Upper lobe of left lung (tissue), 6 donors: Measurements from ENCODE around the gene CCDC110. TPM values are rescaled to one million over a fixed set of nuclear protein-coding genes. Genes with fewer than 3 reads are reported as not detected.

Source experiments
- ATAC-seq, 2 donors: fragments of 200-7000 bp; cut with Tn5 transposase; one replicate each; pipeline ENCODE4 v1.9.1; 2022; ENCODE audit warnings: mild to moderate bottlenecking in 2 of 2, moderate library complexity in 2 of 2; ENCODE audit not compliant: low FRiP score in 2 of 2
- DNase-seq, 2 donors: peaks; one replicate each; pipeline ENCODE4 v3.0.0-alpha.2; 2019 to 2020
- H3K27ac ChIP-seq, 4 donors: fragments of 200-600 bp; sonication (generic); one replicate each; pipeline ENCODE4 v1.5.1; 2016 to 2019
- H3K27me3 ChIP-seq, 4 donors: fragments of 200-600 bp; sonication (generic); one replicate each; pipeline ENCODE4 v1.5.1; 2017 to 2019
- H3K36me3 ChIP-seq, 4 donors: fragments of 200-600 bp; sonication (generic); one replicate each; pipeline ENCODE4 v1.5.1; 2016 to 2019
- H3K4me1 ChIP-seq, 4 donors: fragments of 200-600 bp; sonication (generic); one replicate each; pipeline ENCODE4 v1.5.1; 2018 to 2019
- H3K4me3 ChIP-seq, 4 donors: fragments of 200-600 bp; sonication (generic); one replicate each; pipeline ENCODE4 v1.5.1; 2017 to 2019; ENCODE audit warnings: mild to moderate bottlenecking in 2 of 4, moderate library complexity in 1 of 4
- H3K9me3 ChIP-seq, 4 donors: fragments of 200-600 bp; sonication (generic); one replicate each; pipeline ENCODE4 v1.5.1; 2018 to 2019
- EP300 ChIP-seq, 4 donors: sonication (generic); formaldehyde crosslinking; IDR thresholded peaks; one replicate each; pipeline ENCODE4 v1.5.1; 2017; ENCODE audit warnings: antibody characterized with exemption in 4 of 4, control low read depth in 2 of 4
- POLR2A ChIP-seq, 4 donors: fragments of 450-650 bp; IDR thresholded peaks; one replicate each; pipeline ENCODE4 v1.5.1; 2016 to 2017; ENCODE audit warnings: antibody characterized with exemption in 4 of 4, mild to moderate bottlenecking in 2 of 4
- POLR2AphosphoS5 ChIP-seq, 2 donors: sonication (generic); formaldehyde crosslinking; IDR thresholded peaks; one replicate each; pipeline ENCODE4 v1.5.1; 2017; ENCODE audit warnings: antibody characterized with exemption in 2 of 2
- WGBS, 2 donors: methylation state at CpG; one replicate each; pipeline ENCODE4 v1.1.5; 2017 to 2018; 5-methylcytosine and 5-hydroxymethylcytosine counted together
- total RNA-seq, 6 donors: library from RNA; depleted of rRNA in 4 of 6; stranded (reverse); fragments of >200 nt in 4 of 6; gene quantifications; one replicate each; pipeline versions ENCODE4 v1.1.0 to v1.2.1, GENCODE V29; 2016 to 2021
- TF ChIP-seq, protein P1 (sequence below), 6 experiments: fragments of 450-650 bp in 4 of 6; fragments of 200-600 bp in 2 of 6; sonication (generic) in 2 of 6; IDR thresholded peaks; one replicate each; pipeline ENCODE4 v1.5.1; 2016 to 2019; ENCODE audit warnings: antibody characterized with exemption in 6 of 6
- donor health status: DM: no; HTN: no; CAD: no; lungs with moderate emphysema.
- donor health status: DM: no; HTN: yes; CAD: no; lungs with severe emphysema.

The CCDC110 gene
- total RNA-seq, 6 donors from 2014 or later: 0.15 to 0.79 (median 0.48) TPM; not detected in 2

DNA sequence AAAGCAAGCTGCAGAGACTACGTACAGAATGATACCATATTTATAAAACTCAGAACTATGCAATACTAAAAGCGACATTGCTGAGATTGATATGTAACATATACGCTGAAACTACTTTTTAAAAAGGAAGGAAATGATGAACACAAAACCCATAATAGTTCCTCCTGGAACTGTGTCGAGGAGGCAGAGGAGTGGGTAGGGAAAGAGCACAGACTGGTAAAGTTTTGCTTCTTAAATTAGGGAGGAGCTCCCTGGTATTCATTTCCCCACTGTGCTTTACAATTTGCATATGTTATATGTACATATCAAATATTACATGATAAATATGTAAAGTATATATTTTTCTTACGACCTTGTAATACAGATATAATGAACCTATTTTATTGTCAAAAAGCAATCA, 59.7 kb downstream of the CCDC110 start:
- Histone ChIP-seq H3K4me1 (no peaks in the 10 kb centered on the region), H3K9me3 (no peaks in the 10 kb centered on the region), H3K36me3 (peaks cover 0 to 71% (median 17%) of the 10 kb centered on the region in 4 donors), H3K4me3 (no peak overlapping the region), H3K27me3 (no peaks in the 10 kb centered on the region), H3K27ac (no peak overlapping the region)
- WGBS, 2 donors: 71% methylated on average over 5 of the region's 5 CpGs
- TF ChIP-seq POLR2AphosphoS5 (IDR thresholded peaks at IDR 0.05) (no peak), EP300 (IDR thresholded peaks at IDR 0.05) (no peak), POLR2A (IDR thresholded peaks at IDR 0.05) (no peak)
- TF ChIP-seq, protein P1, sequence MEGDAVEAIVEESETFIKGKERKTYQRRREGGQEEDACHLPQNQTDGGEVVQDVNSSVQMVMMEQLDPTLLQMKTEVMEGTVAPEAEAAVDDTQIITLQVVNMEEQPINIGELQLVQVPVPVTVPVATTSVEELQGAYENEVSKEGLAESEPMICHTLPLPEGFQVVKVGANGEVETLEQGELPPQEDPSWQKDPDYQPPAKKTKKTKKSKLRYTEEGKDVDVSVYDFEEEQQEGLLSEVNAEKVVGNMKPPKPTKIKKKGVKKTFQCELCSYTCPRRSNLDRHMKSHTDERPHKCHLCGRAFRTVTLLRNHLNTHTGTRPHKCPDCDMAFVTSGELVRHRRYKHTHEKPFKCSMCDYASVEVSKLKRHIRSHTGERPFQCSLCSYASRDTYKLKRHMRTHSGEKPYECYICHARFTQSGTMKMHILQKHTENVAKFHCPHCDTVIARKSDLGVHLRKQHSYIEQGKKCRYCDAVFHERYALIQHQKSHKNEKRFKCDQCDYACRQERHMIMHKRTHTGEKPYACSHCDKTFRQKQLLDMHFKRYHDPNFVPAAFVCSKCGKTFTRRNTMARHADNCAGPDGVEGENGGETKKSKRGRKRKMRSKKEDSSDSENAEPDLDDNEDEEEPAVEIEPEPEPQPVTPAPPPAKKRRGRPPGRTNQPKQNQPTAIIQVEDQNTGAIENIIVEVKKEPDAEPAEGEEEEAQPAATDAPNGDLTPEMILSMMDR (IDR thresholded peaks at IDR 0.05): no peak
- DNase-seq: no peak
- ATAC-seq: peak in 1 of 2 donors; percentile 61

DNA sequence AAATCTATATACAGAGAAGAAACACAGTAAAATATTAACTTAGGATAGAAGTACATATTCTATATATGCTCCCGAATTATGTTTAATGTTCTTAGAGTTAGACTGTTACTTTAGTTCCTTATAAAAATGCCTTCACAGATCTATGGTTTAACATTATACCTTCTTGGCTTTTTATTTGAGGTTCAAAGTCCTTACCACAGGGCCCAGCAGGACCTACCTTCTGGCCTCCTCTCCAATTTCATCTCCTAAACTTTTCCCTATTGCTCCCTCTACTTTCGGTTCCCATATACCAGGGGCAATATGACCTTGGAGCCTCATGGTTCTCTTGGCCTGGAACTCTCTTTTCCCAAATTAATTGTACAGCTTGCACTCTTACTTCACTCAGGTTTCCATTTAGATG, 63.1 kb downstream of the CCDC110 start:
- no peak for ATAC-seq
- DNase-seq: no peak
- Histone ChIP-seq H3K4me1 (no peaks in the 10 kb centered on the region), H3K27me3 (no peaks in the 10 kb centered on the region), H3K27ac (no peak overlapping the region), H3K9me3 (no peaks in the 10 kb centered on the region), H3K4me3 (no peak overlapping the region), H3K36me3 (peaks cover 0 to 66% (median 27%) of the 10 kb centered on the region in 4 donors)
- 96 to 100% methylated on average over 2 of the region's 2 CpGs for WGBS, 2 donors
- TF ChIP-seq, protein P1 (IDR thresholded peaks at IDR 0.05): no peak
- no peak for TF ChIP-seq POLR2AphosphoS5 (IDR thresholded peaks at IDR 0.05)
- TF ChIP-seq EP300 (IDR thresholded peaks at IDR 0.05): no peak
- TF ChIP-seq POLR2A (IDR thresholded peaks at IDR 0.05): no peak

DNA sequence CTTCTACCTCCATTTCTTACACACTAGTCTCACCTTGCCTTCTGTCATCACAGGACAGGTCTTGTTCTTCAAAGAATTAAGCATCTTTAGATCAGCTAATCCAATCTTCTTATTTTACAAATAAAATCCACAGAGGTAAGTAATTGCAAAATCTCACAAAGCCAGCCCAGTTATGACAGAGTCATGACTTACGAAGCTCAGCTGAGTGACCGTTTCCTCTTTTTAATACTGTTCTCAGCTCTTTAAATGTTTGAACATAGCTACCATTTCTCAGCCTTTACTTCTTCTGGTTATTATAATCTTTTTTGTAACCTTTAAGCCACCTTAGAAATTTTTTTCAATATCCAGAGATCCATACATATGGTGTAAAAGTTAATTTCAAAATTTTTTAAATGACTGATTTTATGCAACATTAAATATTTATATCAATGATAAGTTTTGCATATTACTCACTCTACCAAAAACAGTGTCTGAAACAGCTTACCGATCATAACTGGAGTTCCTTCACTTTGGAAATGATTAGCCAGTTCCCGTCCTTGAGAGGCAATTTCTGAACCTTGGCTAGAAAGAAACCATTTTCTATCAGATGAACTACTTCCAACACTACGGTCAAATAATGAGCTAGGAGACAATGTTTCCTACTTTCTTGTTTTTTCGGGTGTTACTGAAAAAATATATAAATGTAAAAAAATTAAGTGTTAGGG, 66.1 kb downstream of the CCDC110 start:
- H3K27ac ChIP-seq: no peak overlapping the region
- peaks cover 0 to 79% (median 23%) of the 10 kb centered on the region in 4 donors for H3K36me3 ChIP-seq
- no peaks in the 10 kb centered on the region for H3K9me3 ChIP-seq
- no peak for ATAC-seq
- no peak overlapping the region for H3K4me3 ChIP-seq
- 79 to 86% methylated on average over 6 of the region's 6 CpGs for WGBS, 2 donors
- TF ChIP-seq, protein P1 (IDR thresholded peaks at IDR 0.05): no peak
- TF ChIP-seq EP300 (IDR thresholded peaks at IDR 0.05) (no peak), POLR2AphosphoS5 (IDR thresholded peaks at IDR 0.05) (no peak), POLR2A (IDR thresholded peaks at IDR 0.05) (no peak)
- no peaks in the 10 kb centered on the region for H3K27me3 ChIP-seq
- H3K4me1 ChIP-seq: no peaks in the 10 kb centered on the region
- no peak for DNase-seq

- 96 to 97% methylated on average over 4 of the region's 4 CpGs for WGBS, 2 donors
These were observed 67.5 kb downstream of the CCDC110 start for GRCh38 chr4:185404031-185404430.

More at GRCh38 chr4:185404031-185404430, 67.5 kb downstream of the CCDC110 start:
- no peaks in the 10 kb centered on the region for H3K4me1 ChIP-seq
- no peak overlapping the region for H3K4me3 ChIP-seq
- H3K9me3 ChIP-seq: no peaks in the 10 kb centered on the region
- no peak overlapping the region for H3K27ac ChIP-seq
- peaks cover 0 to 66% (median 24%) of the 10 kb centered on the region in 4 donors for H3K36me3 ChIP-seq
- ATAC-seq: no peak
- no peak for DNase-seq
- no peak for TF ChIP-seq POLR2AphosphoS5 (IDR thresholded peaks at IDR 0.05)
- TF ChIP-seq POLR2A (IDR thresholded peaks at IDR 0.05): no peak
- TF ChIP-seq EP300 (IDR thresholded peaks at IDR 0.05): no peak
- TF ChIP-seq, protein P1 (IDR thresholded peaks at IDR 0.05): no peak
- no peaks in the 10 kb centered on the region for H3K27me3 ChIP-seq
